GM18907 (cell line): Measurements from ENCODE around the gene PCYT1A.
"Not testable (repeated sequence)": the region's sequence is repeated elsewhere in the genome, so short reads cannot be mapped to it uniquely, and the experiment has no call there.

Source experiments
- ATAC-seq: cut with Tn5 transposase; IDR thresholded peaks from one replicate; pipeline ENCODE4 v1.9.1; 2021; ENCODE audit warnings: mild to moderate bottlenecking, moderate library complexity; ENCODE audit not compliant: unreplicated experiment

Gene PCYT1A

GRCh38 chr3:196288141-196288460 is 575 bp upstream of the PCYT1A start:
- no peak for ATAC-seq

GRCh38 chr3:196287090-196287439 is 461 bp downstream of the PCYT1A start:
- peak; percentile 32 for ATAC-seq

- no peak for ATAC-seq
These were observed 3.1 kb downstream of the PCYT1A start for GRCh38 chr3:196284396-196284795.

GRCh38 chr3:196281962-196282361 is 5.6 kb downstream of the PCYT1A start:
- no peak for ATAC-seq

GRCh38 chr3:196280689-196281440 is 6.7 kb downstream of the PCYT1A start:
- ATAC-seq = no peak

GRCh38 chr3:196275126-196275525 is 12.4 kb downstream of the PCYT1A start:
- peak; percentile 2 for ATAC-seq

- peak; percentile 73 for ATAC-seq
These were observed 12.9 kb downstream of the PCYT1A start for GRCh38 chr3:196274585-196274984.

- ATAC-seq = no peak
These were observed 13.9 kb downstream of the PCYT1A start for GRCh38 chr3:196273655-196274054.

- no peak for ATAC-seq
These were observed 14.7 kb downstream of the PCYT1A start for GRCh38 chr3:196272826-196273225.

- ATAC-seq = no peak
These were observed 17.0 kb downstream of the PCYT1A start for GRCh38 chr3:196270499-196270898.

- ATAC-seq = no peak
These were observed 19.0 kb downstream of the PCYT1A start for GRCh38 chr3:196268284-196269163.

- ATAC-seq = no peak
These were observed 23.7 kb downstream of the PCYT1A start for GRCh38 chr3:196263819-196264218.

- no peak for ATAC-seq
These were observed 26.7 kb downstream of the PCYT1A start for GRCh38 chr3:196260784-196261183.

- ATAC-seq = no peak
These were observed 31.8 kb downstream of the PCYT1A start for GRCh38 chr3:196255776-196256175.

GRCh38 chr3:196254376-196255283 is 32.9 kb downstream of the PCYT1A start:
- ATAC-seq = no peak

- ATAC-seq = no peak
These were observed 35.6 kb downstream of the PCYT1A start for GRCh38 chr3:196251918-196252317.

- ATAC-seq = no peak
These were observed 40.8 kb downstream of the PCYT1A start for GRCh38 chr3:196246612-196247308.

GRCh38 chr3:196244166-196244565 is 43.4 kb downstream of the PCYT1A start:
- ATAC-seq = not testable (repeated sequence)

- no peak for ATAC-seq
These were observed 45.8 kb downstream of the PCYT1A start for GRCh38 chr3:196241704-196242103.

GRCh38 chr3:196240424-196240823 is 47.1 kb downstream of the PCYT1A start:
- ATAC-seq = no peak
